ENCODE measurements around the gene CORIN. TPM values are rescaled to one million over a fixed set of nuclear protein-coding genes. Genes with fewer than 3 reads are reported as not detected.

The CORIN gene
- total and polyA plus RNA-seq, 10 of the 15 experiments (the other 5 are each of a cell fraction or from before 2014, with no cell fraction given) = 0.02 to 0.45 (median 0.09) TPM; not detected in 3

- no peak for TF ChIP-seq NFYA (IDR thresholded peaks at IDR 0.05; ENCODE audit: borderline replicate concordance, low read depth, low read length)
- TF ChIP-seq NBN (IDR thresholded peaks at IDR 0.05) = no peak
- no peak for TF ChIP-seq CEBPZ (IDR thresholded peaks at IDR 0.05; ENCODE audit: low read depth, low read length)
- no peak for TF ChIP-seq HCFC1 (IDR thresholded peaks at IDR 0.05; ENCODE audit: low read length)
- TF ChIP-seq EZH2 (IDR thresholded peaks at IDR 0.05; ENCODE audit: borderline replicate concordance, control insufficient read depth, low read depth, low read length) = no peak
These were observed 20.6 kb downstream of the CORIN start (continued) for GRCh38 chr4:47817275-47817674.

GRCh38 chr4:47816748-47817147, 21.1 kb downstream of the CORIN start:
- Histone ChIP-seq H2AFZ (ENCODE audit: control insufficient read depth, low read depth, low read length) (no peak overlapping the region), H3K4me2 (ENCODE audit: control insufficient read depth, insufficient read depth) (no peak overlapping the region), H3K9ac (ENCODE audit: control insufficient read depth, insufficient read depth, low read length) (no peak overlapping the region), H3K27ac (ENCODE audit: control insufficient read depth, insufficient read depth) (no peak overlapping the region), H3K36me3 (ENCODE audit: control insufficient read depth in 2 of 2, insufficient read depth in 2 of 2, low read length in 1 of 2) (no peaks in the 10 kb centered on the region), H3K27me3 (replicated peaks in 1 of 2; ENCODE audit: control insufficient read depth in 2 of 2, insufficient read depth in 2 of 2, low read length in 1 of 2) (peaks cover 0 to 2% of the 10 kb centered on the region in 2 experiments; a peak in 1 of 4 replicates), H3K4me1 (ENCODE audit: control insufficient read depth, insufficient read depth, low read length) (no peaks in the 10 kb centered on the region), H3K79me2 (ENCODE audit: control insufficient read depth, insufficient read depth, low read length) (no peaks in the 10 kb centered on the region), H4K20me1 (ENCODE audit: control insufficient read depth, insufficient read depth) (no peaks in the 10 kb centered on the region), H3K9me3 (replicated peaks; ENCODE audit: control insufficient read depth, insufficient read depth, low read length) (no peaks in the 10 kb centered on the region), H3K4me3 (no peak overlapping the region)
- in situ Hi-C loops (cut with MboI) = no loop called here
- SMC1A ChIA-PET (ENCODE audit: uncharacterized antibody, unreplicated experiment) = interaction anchor here (1.2 kb wide), 1 partner anchor 13 kb away, joined by 3 read pairs; no protein-coding TSS in a partner anchor
- no peak for DNase-seq (ENCODE audit: low read depth, low spot score)
- no TSS peak for BruUV-seq (replicated peaks)
- 2% methylated on average over 2 of the region's 2 CpGs for WGBS (ENCODE audit: insufficient coverage, insufficient replicate concordance, low lambda C conversion rate, missing lambda C conversion rate)
- intact Hi-C loops (cut with micrococcal nuclease; ENCODE audit: unreplicated experiment) = no loop called here
- RAD21 ChIA-PET (ENCODE audit: unreplicated experiment) = no interaction called here
- POLR2A ChIA-PET = no interaction called here
- CTCF ChIA-PET = interaction anchor here (3.0 kb wide), 1 partner anchor 22 kb away, joined by 10 read pairs; the partner anchor contains the start of gene CORIN
- FAIRE-seq = no peak
- ATAC-seq = no peak
- TF ChIP-seq MEF2A (IDR thresholded peaks at IDR 0.05; ENCODE audit: insufficient read depth, low read depth, low read length) (no peak), SPI1 (IDR thresholded peaks at IDR 0.05; ENCODE audit: borderline replicate concordance, insufficient read depth, low read depth, low read length) (no peak), PAX8 (IDR thresholded peaks at IDR 0.05) (no peak), CTCF (IDR thresholded peaks at IDR 0.05 in 2 of 3, conservative IDR thresholded peaks at IDR 0.05 in 1 of 3; ENCODE audit: control insufficient read depth in 2 of 3, extremely low read depth in 1 of 3, insufficient read depth in 1 of 3, low read depth in 3 of 3, low read length in 3 of 3) (no peak), PBX3 (IDR thresholded peaks at IDR 0.05; ENCODE audit: insufficient replicate concordance, low read depth, low read length) (no peak), SUPT20H (IDR thresholded peaks at IDR 0.05; ENCODE audit: borderline replicate concordance, control insufficient read depth, low read depth, low read length) (no peak), HCFC1 (IDR thresholded peaks at IDR 0.05; ENCODE audit: low read length) (no peak), RAD21 (IDR thresholded peaks at IDR 0.05; ENCODE audit: insufficient read depth, low read depth, low read length) (no peak), BCLAF1 (IDR thresholded peaks at IDR 0.05) (no peak)

All from GM12878 (cell line).